Loucy (cell line): ENCODE data around the gene HSDL1.

ENCODE experiments used
- H2AFZ ChIP-seq: fragments of 200-600 bp; sonication (generic); 2 replicates; pipeline ENCODE4 v1.6.0; 2016; ENCODE audit warnings: antibody characterized with exemption, mild to moderate bottlenecking, low read length, moderate library complexity
- H3F3A ChIP-seq: fragments of 200-600 bp; 2 replicates; pipeline ENCODE4 v1.6.0; 2016; ENCODE audit warnings: antibody characterized with exemption, low read depth, mild to moderate bottlenecking
- H3K27me3 ChIP-seq: fragments of 200-600 bp; sonication (generic); 2 replicates; pipeline ENCODE4 v1.6.1; 2014; ENCODE audit warnings: low read length, mild to moderate bottlenecking; ENCODE audit not compliant: insufficient read depth, poor library complexity, severe bottlenecking
- H3K36me3 ChIP-seq: fragments of 200-600 bp; sonication (generic); 2 replicates; pipeline ENCODE4 v1.6.1; 2016; ENCODE audit warnings: low read length; ENCODE audit not compliant: insufficient read depth
- H3K4me1 ChIP-seq: fragments of 200-600 bp; sonication (generic); 2 replicates; pipeline ENCODE4 v1.5.1; 2014; ENCODE audit warnings: low read length, mild to moderate bottlenecking; ENCODE audit not compliant: insufficient read depth, poor library complexity, severe bottlenecking
- H3K4me2 ChIP-seq: fragments of 200-600 bp; sonication (generic); 2 replicates; pipeline ENCODE4 v1.6.0; 2014; ENCODE audit warnings: antibody characterized with exemption, low read length, low read depth, mild to moderate bottlenecking; ENCODE audit not compliant: poor library complexity, severe bottlenecking
- H3K4me3 ChIP-seq: fragments of 200-600 bp; sonication (generic); 2 replicates; pipeline ENCODE4 v1.5.1; 2014; ENCODE audit warnings: low read length, mild to moderate bottlenecking, mixed read lengths; ENCODE audit not compliant: poor library complexity, severe bottlenecking
- H3K79me2 ChIP-seq: fragments of 200-600 bp; sonication (generic); 2 replicates; pipeline ENCODE4 v1.6.1; 2014; ENCODE audit warnings: low read length; ENCODE audit not compliant: insufficient read depth
- H3K9ac ChIP-seq: fragments of 200-600 bp; sonication (generic); 2 replicates; pipeline ENCODE4 v1.6.0; 2014; ENCODE audit warnings: mild to moderate bottlenecking, low read depth, low read length, moderate library complexity; ENCODE audit not compliant: poor library complexity, severe bottlenecking
- H3K9me2 ChIP-seq: fragments of 200-600 bp; sonication (generic); replicated peaks from 2 replicates; pipeline ENCODE4 v1.6.1; 2016; ENCODE audit warnings: low read depth, low read length, mixed read lengths
- H3K9me3 ChIP-seq: fragments of 200-600 bp; sonication (generic); 2 replicates; pipeline ENCODE4 v1.6.1; 2014; ENCODE audit warnings: mild to moderate bottlenecking, antibody characterized with exemption, low read length, low read depth; ENCODE audit not compliant: insufficient read depth
- H4K20me1 ChIP-seq: fragments of 200-600 bp; sonication (generic); 2 replicates; pipeline ENCODE4 v1.6.0; 2014; ENCODE audit warnings: antibody characterized with exemption, low read length, mild to moderate bottlenecking; ENCODE audit not compliant: insufficient read depth, poor library complexity, severe bottlenecking
- CTCF ChIP-seq: fragments of 200-600 bp; sonication (generic); conservative IDR thresholded peaks from 2 replicates; pipeline ENCODE4 v1.5.1; 2014; ENCODE audit warnings: mild to moderate bottlenecking, antibody characterized with exemption, low read length
- EZH2phosphoT487 ChIP-seq: fragments of 200-600 bp; IDR thresholded peaks from 2 replicates; pipeline ENCODE4 v1.6.1; 2018; ENCODE audit warnings: antibody characterized with exemption, mild to moderate bottlenecking, moderate library complexity, borderline replicate concordance

The HSDL1 gene

GRCh38 chr16:84086341-84086740 is 58.6 kb downstream of the HSDL1 start:
- Histone ChIP-seq H3K9ac (peak overlapping the region; percentile 71), H3K9me2 (no peaks in the 10 kb centered on the region), H4K20me1 (no peaks in the 10 kb centered on the region), H3F3A (peaks cover 6% of the 10 kb centered on the region; the same call in 1 of the 2 replicates), H3K4me1 (peaks cover 42% of the 10 kb centered on the region), H3K27me3 (no peaks in the 10 kb centered on the region), H3K36me3 (peaks cover 62% of the 10 kb centered on the region), H2AFZ (no peak overlapping the region), H3K79me2 (0 out of 2 replicates have a peak, but pooled peaks cover 10% of the 10 kb centered on the region), H3K4me3 (peak overlapping the region; percentile 63), H3K9me3 (no peaks in the 10 kb centered on the region), H3K4me2 (peak overlapping the region; percentile 85)
- TF ChIP-seq CTCF, result peak; percentile 34; the same call in 1 of the 2 replicates
- no peak for TF ChIP-seq EZH2phosphoT487

GRCh38 chr16:84085773-84086172 is 59.2 kb downstream of the HSDL1 start:
- Histone ChIP-seq H3K9me2 (no peaks in the 10 kb centered on the region), H3K4me3 (peak overlapping the region; percentile 63), H3K9me3 (no peaks in the 10 kb centered on the region), H3F3A (peaks cover 6% of the 10 kb centered on the region; the same call in 1 of the 2 replicates), H3K4me1 (peaks cover 42% of the 10 kb centered on the region), H2AFZ (no peak overlapping the region), H3K4me2 (peak overlapping the region; percentile 85), H4K20me1 (no peaks in the 10 kb centered on the region), H3K9ac (peak overlapping the region; percentile 71), H3K27me3 (no peaks in the 10 kb centered on the region), H3K79me2 (0 out of 2 replicates have a peak, but pooled peaks cover 10% of the 10 kb centered on the region), H3K36me3 (peaks cover 64% of the 10 kb centered on the region)
- TF ChIP-seq CTCF (no peak), EZH2phosphoT487 (no peak)

GRCh38 chr16:84085271-84085667 is 59.7 kb downstream of the HSDL1 start:
- Histone ChIP-seq H2AFZ (no peak overlapping the region), H4K20me1 (no peaks in the 10 kb centered on the region), H3K4me2 (peak overlapping the region; percentile 85), H3K27me3 (no peaks in the 10 kb centered on the region), H3K4me3 (peak overlapping the region; percentile 63), H3K9ac (peak overlapping the region; percentile 71), H3K79me2 (0 out of 2 replicates have a peak, but pooled peaks cover 10% of the 10 kb centered on the region), H3F3A (peaks cover 6% of the 10 kb centered on the region; the same call in 1 of the 2 replicates), H3K9me2 (no peaks in the 10 kb centered on the region), H3K4me1 (peaks cover 42% of the 10 kb centered on the region), H3K36me3 (peaks cover 64% of the 10 kb centered on the region), H3K9me3 (no peaks in the 10 kb centered on the region)
- no peak for TF ChIP-seq CTCF
- TF ChIP-seq EZH2phosphoT487, result no peak
